Endothelial cell of umbilical vein (primary cell): ENCODE data around the gene UVSSA. TPM values are rescaled to one million over a fixed set of nuclear protein-coding genes. Genes with fewer than 3 reads are reported as not detected.
"Not testable (repeated sequence)": the region's sequence is repeated elsewhere in the genome, so short reads cannot be mapped to it uniquely, and the experiment has no call there.

Experiments used
- BruUV-seq: library from RNA; stranded (reverse); fragments of 400-500 nt; replicated peaks from 2 replicates; lab custom pipeline; 2021; lab: Mats Ljungman, UMichigan
- CTCF ChIA-PET: fragments of 300-600, 350-600 bp; sonication (Branson Sonifier 250); formaldehyde crosslinking; loops from one replicate; lab custom pipeline; 2021; ENCODE audit warnings: antibody characterized with exemption, inconsistent platforms; lab: Charles Lee
- POLR2A ChIA-PET: fragments of 300-600, 350-600 bp; sonication (Branson Sonifier 250); formaldehyde crosslinking; loops from one replicate; lab custom pipeline; 2021; ENCODE audit warnings: antibody characterized with exemption, inconsistent platforms; lab: Charles Lee
- DNase-seq: peaks from one replicate; pipeline ENCODE4 v3.0.0-alpha.2; 2011; ENCODE audit warnings: low read depth, low spot score
- FAIRE-seq: peaks from 2 replicates; lab custom pipeline; 2011; peaks lifted over from hg19 to GRCh38; lab: Jason Lieb, UNC
- H2AFZ ChIP-seq: 2 replicates; pipeline ENCODE4 v1.6.0; 2012; ENCODE audit warnings: low read depth, low read length, control low read depth, inconsistent platforms
- H3K27ac ChIP-seq: 2 replicates; pipeline ENCODE4 v1.5.1; 2011; ENCODE audit warnings: low read depth, mild to moderate bottlenecking, control low read depth, low read length, moderate library complexity; ENCODE audit not compliant: insufficient read depth
- H3K27me3 ChIP-seq, 2 experiments: 2 replicates each; pipeline versions ENCODE4 v1.6.0 to v1.6.1; 2011; ENCODE audit warnings: low read length in 2 of 2, mixed read lengths in 1 of 2; ENCODE audit not compliant: control insufficient read depth in 2 of 2, insufficient read depth in 2 of 2
- H3K36me3 ChIP-seq, 2 experiments: 2 replicates in 1 of 2; 3 replicates in 1 of 2; pipeline ENCODE4 v1.5.1; 2011; ENCODE audit warnings: low read length in 2 of 2, mild to moderate bottlenecking in 1 of 2, moderate library complexity in 1 of 2; ENCODE audit not compliant: control insufficient read depth in 2 of 2, insufficient read depth in 2 of 2; ENCODE audit errors: extremely low read depth in 1 of 2
- H3K4me1 ChIP-seq: 3 replicates; pipeline ENCODE4 v1.5.1; 2011; ENCODE audit warnings: mild to moderate bottlenecking, low read length; ENCODE audit not compliant: control insufficient read depth, insufficient read depth; ENCODE audit errors: extremely low read depth
- H3K4me2 ChIP-seq: 2 replicates; pipeline ENCODE4 v1.6.1; 2011; ENCODE audit warnings: low read length, control low read depth, mixed read lengths; ENCODE audit not compliant: insufficient read depth
- H3K4me3 ChIP-seq, 3 experiments: fragments of 200-600 bp in 1 of 3; sonication (generic), shearing (Covaris generic) in 1 of 3; replicated peaks in 1 of 3; 2 replicates each; pipeline ENCODE4 v1.5.1; 2011 to 2016; ENCODE audit warnings: control low read depth in 3 of 3, low read length in 3 of 3, mild to moderate bottlenecking in 2 of 3, inconsistent platforms in 1 of 3, low read depth in 1 of 3, moderate library complexity in 1 of 3; ENCODE audit not compliant: insufficient read depth in 1 of 3
- H3K79me2 ChIP-seq: 2 replicates; pipeline ENCODE4 v1.6.0; 2012; ENCODE audit warnings: low read length, inconsistent platforms; ENCODE audit not compliant: control insufficient read depth, insufficient read depth
- H3K9ac ChIP-seq: replicated peaks from 2 replicates; pipeline ENCODE3; 2011; ENCODE audit warnings: low read length, control low read depth; ENCODE audit not compliant: insufficient read depth; ENCODE audit errors: extremely low read depth
- H3K9me1 ChIP-seq: replicated peaks from 3 replicates; pipeline ENCODE4 v1.6.0; 2011; ENCODE audit warnings: mild to moderate bottlenecking, low read length; ENCODE audit not compliant: control insufficient read depth, insufficient read depth; ENCODE audit errors: extremely low read depth
- H3K9me3 ChIP-seq: replicated peaks from 2 replicates; pipeline ENCODE4 v1.5.1; 2012; ENCODE audit warnings: low read length, inconsistent platforms; ENCODE audit not compliant: control insufficient read depth, insufficient read depth
- H4K20me1 ChIP-seq: replicated peaks from 2 replicates; pipeline ENCODE3; 2011; ENCODE audit warnings: mild to moderate bottlenecking, low read length; ENCODE audit not compliant: control insufficient read depth, insufficient read depth; ENCODE audit errors: extremely low read depth
- EZH2 ChIP-seq: IDR thresholded peaks from 2 replicates; pipeline ENCODE4 v1.6.1; 2012; ENCODE audit warnings: borderline replicate concordance, low read depth, mild to moderate bottlenecking, moderate library complexity, low read length, inconsistent platforms; ENCODE audit not compliant: severe bottlenecking
- FOS ChIP-seq: IDR thresholded peaks from 2 replicates; pipeline ENCODE4 v1.6.1; 2011; ENCODE audit warnings: mild to moderate bottlenecking, low read length, moderate library complexity, borderline replicate concordance; ENCODE audit not compliant: insufficient read depth
- GATA2 ChIP-seq: IDR thresholded peaks from 2 replicates; pipeline ENCODE4 v1.7.0; 2011; ENCODE audit warnings: low read depth, mild to moderate bottlenecking, moderate library complexity, mixed read lengths, low read length; ENCODE audit not compliant: insufficient read length, insufficient read depth
- JUN ChIP-seq: IDR thresholded peaks from 2 replicates; pipeline ENCODE4 v1.6.1; 2011; ENCODE audit warnings: borderline replicate concordance, low read depth; ENCODE audit not compliant: insufficient read length, insufficient read depth
- MYC ChIP-seq: IDR thresholded peaks from one replicate; pipeline ENCODE4 v1.6.1; 2011; ENCODE audit warnings: mild to moderate bottlenecking, low read depth, low read length
- POLR2A ChIP-seq: IDR thresholded peaks from 2 replicates; pipeline ENCODE4 v1.6.1; 2012; ENCODE audit warnings: low read depth, mild to moderate bottlenecking, control low read depth, low read length
- POLR2AphosphoS5 ChIP-seq: IDR thresholded peaks from 2 replicates; pipeline ENCODE4 v1.6.1; 2012; ENCODE audit warnings: low read depth, mild to moderate bottlenecking, control low read depth, low read length, moderate library complexity; ENCODE audit not compliant: insufficient read depth
- dilution Hi-C: fragments of 300-500 bp; cut with MboI; formaldehyde crosslinking; loops from one replicate; pipeline ENCODE4 v1.15.0; 2019; ENCODE audit warnings: low sequenced_read_pairs; ENCODE audit not compliant: extremely low pct_ligation_motif_present
- intact Hi-C: fragments of 100-400 bp; cut with micrococcal nuclease; formaldehyde crosslinking; loops from one replicate; pipeline ENCODE4 v1.10.0; 2022
- polyA plus RNA-seq, 4 experiments: library from polyadenylated mRNA; depleted of rRNA in 3 of 4; stranded (reverse) in 3 of 4; unstranded in 1 of 4; fragments of >200 nt; gene quantifications; 2 replicates each; pipeline versions ENCODE4 v1.2.1 to v1.2.3, GENCODE V29; 2011 to 2012; ENCODE audit warnings: missing spikeins in 1 of 4
- total RNA-seq: library from RNA; stranded (reverse); gene quantifications from 2 replicates; pipeline ENCODE4 v1.2.3, GENCODE V29; 2021
- TF ChIP-seq, protein P1 (sequence below), 2 donors: IDR thresholded peaks; 1 replicate in 1 of 2; 2 replicates in 1 of 2; pipeline ENCODE4 v1.5.1; 2011; ENCODE audit warnings: low read length in 2 of 2, mild to moderate bottlenecking in 2 of 2, moderate library complexity in 2 of 2, control low read depth in 1 of 2, inconsistent platforms in 1 of 2, low read depth in 1 of 2; ENCODE audit not compliant: insufficient read depth in 1 of 2; ENCODE audit errors: extremely low read depth in 1 of 2
- TF ChIP-seq, protein P2 (sequence below): IDR thresholded peaks from 2 replicates; pipeline ENCODE4 v1.6.1; 2011; ENCODE audit not compliant: insufficient read depth, insufficient read length

UVSSA gene
- total and polyA plus RNA-seq, 2 donors (not counting 3 experiments of a cell fraction or from before 2014, with no cell fraction given) = 7.1 to 14.9 TPM

- intact Hi-C loops = no loop called here
- DNase-seq (no peak), FAIRE-seq (no peak)
- H3K79me2 ChIP-seq = peaks cover 3% of the 10 kb centered on the region
- no peak overlapping the region for H3K27ac ChIP-seq
- H3K4me3 ChIP-seq = no peak overlapping the region
- POLR2A ChIA-PET = no interaction called here
- no peaks in the 10 kb centered on the region for H3K9me1 ChIP-seq
- H3K4me2 ChIP-seq = no peak overlapping the region
- TF ChIP-seq, protein P1, sequence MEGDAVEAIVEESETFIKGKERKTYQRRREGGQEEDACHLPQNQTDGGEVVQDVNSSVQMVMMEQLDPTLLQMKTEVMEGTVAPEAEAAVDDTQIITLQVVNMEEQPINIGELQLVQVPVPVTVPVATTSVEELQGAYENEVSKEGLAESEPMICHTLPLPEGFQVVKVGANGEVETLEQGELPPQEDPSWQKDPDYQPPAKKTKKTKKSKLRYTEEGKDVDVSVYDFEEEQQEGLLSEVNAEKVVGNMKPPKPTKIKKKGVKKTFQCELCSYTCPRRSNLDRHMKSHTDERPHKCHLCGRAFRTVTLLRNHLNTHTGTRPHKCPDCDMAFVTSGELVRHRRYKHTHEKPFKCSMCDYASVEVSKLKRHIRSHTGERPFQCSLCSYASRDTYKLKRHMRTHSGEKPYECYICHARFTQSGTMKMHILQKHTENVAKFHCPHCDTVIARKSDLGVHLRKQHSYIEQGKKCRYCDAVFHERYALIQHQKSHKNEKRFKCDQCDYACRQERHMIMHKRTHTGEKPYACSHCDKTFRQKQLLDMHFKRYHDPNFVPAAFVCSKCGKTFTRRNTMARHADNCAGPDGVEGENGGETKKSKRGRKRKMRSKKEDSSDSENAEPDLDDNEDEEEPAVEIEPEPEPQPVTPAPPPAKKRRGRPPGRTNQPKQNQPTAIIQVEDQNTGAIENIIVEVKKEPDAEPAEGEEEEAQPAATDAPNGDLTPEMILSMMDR (IDR thresholded peaks at IDR 0.05; ENCODE audit: extremely low read depth in 1 of 2, insufficient read depth in 1 of 2, low read depth in 1 of 2, low read length in 2 of 2) = no peak
- TF ChIP-seq GATA2 = no peak
- TF ChIP-seq MYC = no peak
- TF ChIP-seq, protein P2, sequence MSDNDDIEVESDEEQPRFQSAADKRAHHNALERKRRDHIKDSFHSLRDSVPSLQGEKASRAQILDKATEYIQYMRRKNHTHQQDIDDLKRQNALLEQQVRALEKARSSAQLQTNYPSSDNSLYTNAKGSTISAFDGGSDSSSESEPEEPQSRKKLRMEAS = no peak
- TF ChIP-seq POLR2A = no peak
- TF ChIP-seq EZH2 = no peak
- no peak for TF ChIP-seq JUN
- TF ChIP-seq POLR2AphosphoS5 = no peak
- no peak for TF ChIP-seq FOS
- BruUV-seq = no TSS peak
- no peaks in the 10 kb centered on the region for H3K27me3 ChIP-seq
- dilution Hi-C loops = no loop called here
- no peaks in the 10 kb centered on the region for H3K9me3 ChIP-seq
- no peak overlapping the region for H3K9ac ChIP-seq
- H3K36me3 ChIP-seq = peaks cover 4 to 36% of the 10 kb centered on the region in 2 experiments
- CTCF ChIA-PET = no interaction called here
- no peak overlapping the region for H2AFZ ChIP-seq
- H4K20me1 ChIP-seq = no peaks in the 10 kb centered on the region
- no peaks in the 10 kb centered on the region for H3K4me1 ChIP-seq
Measured at GRCh38 chr4:1334579-1334895, 12.5 kb upstream of the UVSSA start.

GRCh38 chr4:1335193-1335883, 11.7 kb upstream of the UVSSA start:
- DNase-seq, H3K4me2 ChIP-seq, H3K79me2 ChIP-seq, H3K9me3 ChIP-seq, dilution Hi-C loops, H3K4me1 ChIP-seq, H3K4me3 ChIP-seq, BruUV-seq, POLR2A ChIA-PET, CTCF ChIA-PET, H4K20me1 ChIP-seq, intact Hi-C loops, H3K9me1 ChIP-seq, H3K9ac ChIP-seq, H2AFZ ChIP-seq, FAIRE-seq, H3K27me3 ChIP-seq, H3K27ac ChIP-seq: not testable (repeated sequence)
- H3K36me3 ChIP-seq = peaks cover 5 to 35% of the 10 kb centered on the region in 2 experiments
